ENCODE data around the gene HOXD4. TPM values are rescaled to one million over a fixed set of nuclear protein-coding genes. Genes with fewer than 3 reads are reported as not detected.
A peak's percentile ranks its signal among the peaks of the same experiment; 100 is the strongest.

Gene HOXD4
- total RNA-seq, 4 donors from 2014 or later: 1.9 to 3.1 TPM; not detected in 2

DNA sequence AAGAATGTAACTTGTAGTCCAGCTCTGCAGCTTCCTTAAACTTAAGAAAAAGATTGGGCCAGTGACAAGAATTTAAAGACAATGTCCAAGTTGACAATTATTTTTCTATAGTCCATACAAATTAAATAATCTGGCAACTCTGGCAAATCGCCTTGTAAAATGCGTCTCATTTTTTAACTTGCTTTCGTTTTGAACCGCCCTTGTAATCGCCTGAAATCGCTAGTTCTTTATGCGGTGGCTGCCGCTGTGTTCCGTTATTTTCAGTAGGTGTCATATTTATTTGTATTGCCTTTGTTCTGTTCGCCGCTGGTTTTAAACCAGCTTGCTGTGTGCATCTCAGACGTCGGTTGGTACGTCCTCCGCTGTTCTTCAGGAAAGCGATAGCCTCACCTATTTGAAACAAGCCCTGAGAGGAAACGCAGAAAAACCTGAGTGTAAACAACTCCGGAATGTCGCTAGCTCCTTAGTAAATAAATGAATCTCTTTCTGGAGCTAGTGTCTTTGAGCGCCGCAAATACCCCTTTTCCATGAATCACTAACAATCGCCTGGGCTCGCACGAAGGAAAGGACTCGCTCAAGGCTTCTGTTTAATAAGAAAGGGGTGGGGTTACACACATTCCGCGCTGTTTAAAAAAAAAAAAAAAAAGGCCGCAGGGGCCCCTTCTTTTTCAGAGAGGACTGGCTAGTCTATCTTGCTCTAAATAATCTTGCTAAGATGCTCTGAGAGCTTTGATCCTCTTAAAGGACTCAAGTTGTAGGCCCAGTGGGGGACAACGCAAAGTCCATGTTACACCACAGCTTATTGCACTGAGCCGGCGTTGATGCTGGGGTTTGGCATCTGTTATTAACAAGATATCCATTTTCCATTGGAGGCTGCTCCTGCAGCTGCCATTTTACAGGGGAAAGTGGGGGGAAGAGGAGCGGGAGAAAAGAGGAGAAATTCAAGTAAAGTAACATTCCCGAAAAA is 18.9 kb upstream of the HOXD4 start:
- Histone ChIP-seq H3K36me3 (no peaks in the 10 kb centered on the region), H3K9me3 (no peaks in the 10 kb centered on the region), H3K27me3 (peaks cover 99% of the 10 kb centered on the region), H3K27ac (peak overlapping the region; percentile 61), H3K4me3 (peak overlapping the region; percentile 65), H3K4me1 (peaks cover 63% of the 10 kb centered on the region)
- TF ChIP-seq POLR2A (IDR thresholded peaks at IDR 0.05): no peak
- TF ChIP-seq POLR2AphosphoS5 (IDR thresholded peaks at IDR 0.05): no peak
- no peak for TF ChIP-seq EP300 (IDR thresholded peaks at IDR 0.05)
- TF ChIP-seq, protein P1, sequence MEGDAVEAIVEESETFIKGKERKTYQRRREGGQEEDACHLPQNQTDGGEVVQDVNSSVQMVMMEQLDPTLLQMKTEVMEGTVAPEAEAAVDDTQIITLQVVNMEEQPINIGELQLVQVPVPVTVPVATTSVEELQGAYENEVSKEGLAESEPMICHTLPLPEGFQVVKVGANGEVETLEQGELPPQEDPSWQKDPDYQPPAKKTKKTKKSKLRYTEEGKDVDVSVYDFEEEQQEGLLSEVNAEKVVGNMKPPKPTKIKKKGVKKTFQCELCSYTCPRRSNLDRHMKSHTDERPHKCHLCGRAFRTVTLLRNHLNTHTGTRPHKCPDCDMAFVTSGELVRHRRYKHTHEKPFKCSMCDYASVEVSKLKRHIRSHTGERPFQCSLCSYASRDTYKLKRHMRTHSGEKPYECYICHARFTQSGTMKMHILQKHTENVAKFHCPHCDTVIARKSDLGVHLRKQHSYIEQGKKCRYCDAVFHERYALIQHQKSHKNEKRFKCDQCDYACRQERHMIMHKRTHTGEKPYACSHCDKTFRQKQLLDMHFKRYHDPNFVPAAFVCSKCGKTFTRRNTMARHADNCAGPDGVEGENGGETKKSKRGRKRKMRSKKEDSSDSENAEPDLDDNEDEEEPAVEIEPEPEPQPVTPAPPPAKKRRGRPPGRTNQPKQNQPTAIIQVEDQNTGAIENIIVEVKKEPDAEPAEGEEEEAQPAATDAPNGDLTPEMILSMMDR (IDR thresholded peaks at IDR 0.05): no peak
- 23% methylated on average over 33 of the region's 33 CpGs for WGBS
- DNase-seq (ENCODE audit: low spot score in 2 of 2): no peak

DNA sequence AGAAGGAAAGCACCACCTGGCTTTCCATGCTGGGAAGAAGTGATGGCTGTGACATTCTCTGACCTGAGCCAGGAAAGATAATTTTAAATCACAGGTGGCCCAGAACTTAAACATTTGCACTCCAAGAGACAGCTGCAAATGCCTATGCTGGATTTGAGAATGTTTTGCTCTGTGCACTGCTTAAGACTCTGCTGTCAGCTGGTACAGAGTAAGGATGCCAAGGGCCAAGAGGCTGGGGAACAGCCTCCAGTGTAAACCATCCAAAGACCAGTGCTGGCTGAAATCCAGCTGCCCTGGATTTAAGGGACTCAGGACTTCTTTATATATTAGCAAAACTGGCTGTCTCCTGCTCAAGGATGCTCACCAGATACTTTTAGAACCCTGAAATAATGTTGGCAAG is 18.0 kb upstream of the HOXD4 start:
- TF ChIP-seq EP300 (IDR thresholded peaks at IDR 0.05) (no peak), POLR2A (IDR thresholded peaks at IDR 0.05) (no peak), POLR2AphosphoS5 (IDR thresholded peaks at IDR 0.05) (no peak)
- TF ChIP-seq, protein P1 (IDR thresholded peaks at IDR 0.05): no peak
- no peak overlapping the region for H3K27ac ChIP-seq
- H3K9me3 ChIP-seq: no peaks in the 10 kb centered on the region
- peaks cover 99% of the 10 kb centered on the region for H3K27me3 ChIP-seq
- peaks cover 59% of the 10 kb centered on the region for H3K4me1 ChIP-seq
- H3K36me3 ChIP-seq: no peaks in the 10 kb centered on the region
- DNase-seq (ENCODE audit: low spot score in 2 of 2): no peak
- H3K4me3 ChIP-seq: no peak overlapping the region

DNA sequence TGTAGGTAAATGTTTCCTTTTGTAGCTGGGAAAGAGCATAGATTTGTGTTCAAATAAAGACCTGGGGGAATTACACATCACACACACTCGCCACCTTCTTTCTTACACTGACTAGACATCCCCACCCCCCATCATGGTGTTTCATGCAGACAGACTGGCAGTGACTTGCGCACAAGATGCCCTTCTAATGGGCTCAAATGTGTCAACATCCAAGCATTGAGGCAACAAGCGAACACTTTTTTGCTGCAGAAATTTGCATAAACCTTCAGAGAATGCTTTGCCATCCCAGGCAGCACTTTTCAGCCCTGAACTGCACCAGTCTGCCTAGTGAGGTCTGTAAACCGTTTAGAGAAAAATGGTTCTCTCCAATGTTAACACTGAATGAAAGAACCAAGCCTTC is 17.3 kb upstream of the HOXD4 start:
- Histone ChIP-seq H3K36me3 (no peaks in the 10 kb centered on the region), H3K4me1 (peaks cover 59% of the 10 kb centered on the region), H3K27ac (no peak overlapping the region), H3K9me3 (no peaks in the 10 kb centered on the region), H3K4me3 (no peak overlapping the region), H3K27me3 (peaks cover 99% of the 10 kb centered on the region)
- 68% methylated on average over 4 of the region's 4 CpGs for WGBS
- DNase-seq (ENCODE audit: low spot score in 2 of 2): no peak
- no peak for TF ChIP-seq POLR2AphosphoS5 (IDR thresholded peaks at IDR 0.05)
- TF ChIP-seq POLR2A (IDR thresholded peaks at IDR 0.05): no peak

DNA sequence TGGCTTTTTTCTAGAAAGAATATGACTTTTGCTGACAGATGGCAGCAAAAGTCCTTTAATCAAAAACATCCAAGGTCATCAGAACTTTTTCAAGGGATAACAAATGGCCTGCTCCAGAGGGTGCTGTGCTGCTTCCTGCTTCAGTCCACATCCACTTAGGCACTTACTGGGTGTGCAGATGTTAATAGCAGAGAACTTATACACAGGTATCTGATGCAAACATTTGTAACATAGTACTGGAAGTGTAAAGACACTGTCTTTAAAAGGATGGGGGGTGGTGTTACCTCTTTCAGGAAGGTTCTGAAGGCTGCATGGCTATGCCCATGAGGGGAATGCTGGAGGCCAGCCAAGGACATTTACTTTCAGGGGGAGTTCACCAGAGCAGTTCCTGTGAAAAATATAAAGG is 16.3 kb upstream of the HOXD4 start:
- H3K27me3 ChIP-seq: peaks cover 99% of the 10 kb centered on the region
- peak overlapping the region; percentile 87 for H3K27ac ChIP-seq
- TF ChIP-seq POLR2AphosphoS5 (IDR thresholded peaks at IDR 0.05): no peak
- TF ChIP-seq, protein P1 (IDR thresholded peaks at IDR 0.05): no peak
- TF ChIP-seq EP300 (IDR thresholded peaks at IDR 0.05): no peak
- no peak for TF ChIP-seq POLR2A (IDR thresholded peaks at IDR 0.05)
- H3K4me1 ChIP-seq: peaks cover 58% of the 10 kb centered on the region
- no peak for DNase-seq (ENCODE audit: low spot score in 2 of 2)
- H3K9me3 ChIP-seq: no peaks in the 10 kb centered on the region
- H3K4me3 ChIP-seq: no peak overlapping the region
- no peaks in the 10 kb centered on the region for H3K36me3 ChIP-seq

DNA sequence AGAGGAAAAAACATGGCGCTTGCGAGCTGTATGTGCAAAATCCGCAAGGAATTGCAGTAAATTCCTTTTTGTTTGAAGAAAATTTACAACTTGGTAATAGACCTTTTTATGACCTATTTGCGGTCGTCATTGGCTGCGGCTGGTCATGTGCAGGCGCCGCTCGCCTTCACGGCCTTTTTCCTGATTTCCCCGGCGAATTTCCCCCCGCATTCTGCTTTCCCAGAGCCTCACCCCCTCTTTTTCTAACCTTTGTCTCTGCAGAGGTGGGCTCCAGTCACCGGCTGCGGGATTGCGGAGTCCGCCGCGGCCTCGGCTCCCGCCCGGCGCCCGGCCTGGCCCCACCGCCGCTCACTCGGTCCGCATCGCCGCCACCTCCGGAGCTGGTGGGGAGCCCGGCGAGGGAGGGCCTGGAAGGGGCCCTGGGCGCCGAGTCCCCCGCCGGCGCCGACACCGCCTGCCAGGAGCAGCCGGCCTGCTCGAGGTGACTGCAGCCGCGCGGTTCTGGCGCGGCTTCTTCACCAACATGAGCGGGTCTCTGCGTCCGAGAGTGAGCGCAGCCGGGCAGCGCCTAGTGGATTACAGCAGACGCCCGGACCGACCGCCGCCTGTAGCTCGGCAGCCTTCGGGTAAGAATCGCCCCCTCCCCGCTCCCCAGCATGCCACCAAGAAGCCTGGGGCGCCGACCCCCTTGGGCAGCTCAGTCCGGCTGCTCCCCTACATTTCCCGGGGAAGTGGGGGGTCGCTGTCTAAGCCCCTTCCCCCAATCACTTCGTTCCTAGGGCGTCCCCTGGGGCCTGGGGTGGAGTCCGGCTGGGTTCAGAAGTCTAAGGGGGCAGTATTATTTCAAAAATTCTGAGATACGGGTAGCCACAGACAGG is 14.7 kb upstream of the HOXD4 start:
- TF ChIP-seq POLR2AphosphoS5 (IDR thresholded peaks at IDR 0.05): peak in 1 of 3 donors; percentile 4
- no peak for TF ChIP-seq POLR2A (IDR thresholded peaks at IDR 0.05)
- WGBS: 5% methylated on average over 35 of the region's 71 CpGs
- Histone ChIP-seq H3K27ac (peak overlapping the region; percentile 87), H3K36me3 (no peaks in the 10 kb centered on the region), H3K27me3 (peaks cover 94% of the 10 kb centered on the region), H3K9me3 (no peaks in the 10 kb centered on the region), H3K4me1 (peaks cover 62% of the 10 kb centered on the region), H3K4me3 (peak overlapping the region; percentile 61)
- DNase-seq (ENCODE audit: low spot score in 2 of 2): peak in 1 of 2 donors; percentile 81

DNA sequence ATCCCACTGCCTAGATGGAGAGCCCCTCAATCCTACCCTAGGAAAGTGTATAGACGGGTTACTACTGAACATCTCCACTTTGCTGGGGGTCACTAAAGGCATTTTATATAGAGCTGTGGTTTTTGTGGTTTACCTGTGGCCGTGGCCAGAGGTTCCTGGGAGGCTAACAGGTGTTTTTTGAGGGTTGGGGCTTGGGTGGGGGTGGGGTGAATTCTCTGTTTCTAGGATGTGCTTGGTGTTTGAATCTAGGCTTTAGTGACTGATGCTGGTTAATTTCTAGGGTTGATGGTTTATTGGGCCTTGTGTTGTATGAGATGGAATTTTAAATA is 14.1 kb upstream of the HOXD4 start:
- peaks cover 60% of the 10 kb centered on the region for H3K4me1 ChIP-seq
- WGBS: 21% methylated on average over 2 of the region's 2 CpGs
- peak overlapping the region; percentile 61 for H3K4me3 ChIP-seq
- TF ChIP-seq POLR2A (IDR thresholded peaks at IDR 0.05) (no peak), POLR2AphosphoS5 (IDR thresholded peaks at IDR 0.05) (no peak), EP300 (IDR thresholded peaks at IDR 0.05) (no peak)
- TF ChIP-seq, protein P1 (IDR thresholded peaks at IDR 0.05): no peak
- no peaks in the 10 kb centered on the region for H3K9me3 ChIP-seq
- no peak for DNase-seq (ENCODE audit: low spot score in 2 of 2)
- H3K36me3 ChIP-seq: no peaks in the 10 kb centered on the region
- H3K27me3 ChIP-seq: peaks cover 89% of the 10 kb centered on the region
- H3K27ac ChIP-seq: peak overlapping the region; percentile 87

All from suprapubic skin (tissue), 4 donors.